D721Med (cell line): ENCODE data around the gene TMEM235.
A peak's percentile ranks its signal among the peaks of the same experiment; 100 is the strongest.
"Not testable (repeated sequence)": the region's sequence is repeated elsewhere in the genome, so short reads cannot be mapped to it uniquely, and the experiment has no call there.

Experiments used
- DNase-seq: peaks from one replicate; pipeline ENCODE4 v3.0.0; 2011; ENCODE audit warnings: low spot score; ENCODE audit not compliant: insufficient read length
- FAIRE-seq: peaks from 2 replicates; lab custom pipeline; 2011; peaks lifted over from hg19 to GRCh38; lab: Jason Lieb, UNC
- CTCF ChIP-seq: IDR thresholded peaks from 2 replicates; pipeline ENCODE4 v1.5.1; 2012; ENCODE audit warnings: mild to moderate bottlenecking, control low read depth; ENCODE audit not compliant: insufficient read depth; ENCODE audit errors: missing control alignments

Gene TMEM235

GRCh38 chr17:78252701-78253635 is 21.5 kb downstream of the TMEM235 start:
- DNase-seq (no peak), FAIRE-seq (no peak)
- TF ChIP-seq CTCF, result no peak

GRCh38 chr17:78253636-78253945 is 22.2 kb downstream of the TMEM235 start:
- FAIRE-seq, DNase-seq: not testable (repeated sequence)

GRCh38 chr17:78253946-78254672 is 22.7 kb downstream of the TMEM235 start:
- no peak for FAIRE-seq

GRCh38 chr17:78255029-78255656 is 23.7 kb downstream of the TMEM235 start:
- DNase-seq (no peak), FAIRE-seq (no peak)
- no peak for TF ChIP-seq CTCF

More at GRCh38 chr17:78253946-78254672, 22.7 kb downstream of the TMEM235 start:
- DNase-seq, result peak; percentile 98
- TF ChIP-seq CTCF, result no peak

- no peak for FAIRE-seq
- no peak for TF ChIP-seq CTCF
- DNase-seq, result no peak
These were observed 24.7 kb downstream of the TMEM235 start for GRCh38 chr17:78255953-78256706.

- no peak for FAIRE-seq
- TF ChIP-seq CTCF, result no peak
- no peak for DNase-seq
These were observed 25.5 kb downstream of the TMEM235 start for GRCh38 chr17:78256707-78257591.
